OCI-M1 (cell line): ENCODE results near the gene GRIN1.

Experiments
- DNase-seq: peaks from one replicate; lab custom pipeline; 2025; lab: John Stamatoyannopoulos, UW

GRIN1 gene

DNA sequence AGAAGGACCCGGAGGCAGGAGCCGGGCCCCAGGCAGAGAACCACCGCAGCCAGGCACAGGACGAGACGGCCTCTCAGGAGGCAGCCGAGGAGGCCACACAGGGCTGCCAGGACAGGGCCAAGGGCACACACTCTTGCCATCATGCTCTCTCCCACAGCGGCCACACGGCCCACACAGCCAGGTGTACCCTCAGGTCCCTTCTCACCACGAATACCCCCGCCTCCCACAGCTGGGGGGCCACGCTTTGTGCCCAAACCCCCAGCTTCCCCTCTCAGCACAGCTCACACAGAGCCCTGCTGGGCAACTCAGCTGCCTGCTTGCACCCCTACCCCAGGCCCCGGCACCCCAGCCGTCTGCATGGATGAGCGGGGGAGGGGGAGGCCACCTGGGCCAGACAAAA is 54.8 kb downstream of the GRIN1 start:
- no peak for DNase-seq

DNA sequence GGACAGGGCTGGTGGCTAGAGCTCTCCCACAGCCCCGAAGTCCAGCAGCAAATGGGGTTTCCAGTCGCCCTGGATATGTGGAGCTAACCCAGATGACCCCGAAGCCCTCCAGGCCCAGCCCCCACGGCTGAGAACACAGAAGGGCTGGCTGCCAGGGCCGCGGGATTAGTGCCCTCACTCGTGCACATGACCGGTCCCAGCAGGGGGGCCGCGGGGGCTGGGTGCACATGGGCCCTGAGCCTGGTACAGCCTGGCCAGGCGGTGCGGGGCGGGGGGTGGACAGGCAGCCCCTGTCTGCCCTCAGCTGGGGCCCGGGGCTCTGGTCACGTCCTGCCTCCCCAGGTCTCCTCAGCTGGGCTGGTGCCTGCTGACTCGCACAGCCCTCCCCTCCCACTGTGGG is 55.4 kb downstream of the GRIN1 start:
- DNase-seq, result no peak

DNA sequence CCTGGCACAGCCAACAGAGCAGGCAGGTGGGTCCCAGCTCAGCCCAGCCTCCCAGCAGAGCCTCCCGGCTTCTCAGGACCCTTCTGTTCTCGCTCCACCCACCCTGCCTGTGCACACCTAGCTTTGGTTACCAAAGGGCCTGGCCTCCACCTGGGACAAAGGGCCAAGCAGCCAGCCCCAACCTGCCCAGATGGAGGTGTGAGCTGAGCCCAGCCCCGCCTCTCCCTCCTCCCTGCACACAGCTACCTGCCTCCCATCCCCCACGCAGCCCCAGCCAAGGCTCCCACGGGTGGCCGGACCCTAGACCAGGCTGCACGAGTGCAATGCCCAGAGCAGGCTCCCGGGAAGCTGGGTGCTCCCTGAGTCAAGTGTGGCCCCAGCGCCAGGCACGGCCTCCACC is 56.0 kb downstream of the GRIN1 start:
- no peak for DNase-seq

DNA sequence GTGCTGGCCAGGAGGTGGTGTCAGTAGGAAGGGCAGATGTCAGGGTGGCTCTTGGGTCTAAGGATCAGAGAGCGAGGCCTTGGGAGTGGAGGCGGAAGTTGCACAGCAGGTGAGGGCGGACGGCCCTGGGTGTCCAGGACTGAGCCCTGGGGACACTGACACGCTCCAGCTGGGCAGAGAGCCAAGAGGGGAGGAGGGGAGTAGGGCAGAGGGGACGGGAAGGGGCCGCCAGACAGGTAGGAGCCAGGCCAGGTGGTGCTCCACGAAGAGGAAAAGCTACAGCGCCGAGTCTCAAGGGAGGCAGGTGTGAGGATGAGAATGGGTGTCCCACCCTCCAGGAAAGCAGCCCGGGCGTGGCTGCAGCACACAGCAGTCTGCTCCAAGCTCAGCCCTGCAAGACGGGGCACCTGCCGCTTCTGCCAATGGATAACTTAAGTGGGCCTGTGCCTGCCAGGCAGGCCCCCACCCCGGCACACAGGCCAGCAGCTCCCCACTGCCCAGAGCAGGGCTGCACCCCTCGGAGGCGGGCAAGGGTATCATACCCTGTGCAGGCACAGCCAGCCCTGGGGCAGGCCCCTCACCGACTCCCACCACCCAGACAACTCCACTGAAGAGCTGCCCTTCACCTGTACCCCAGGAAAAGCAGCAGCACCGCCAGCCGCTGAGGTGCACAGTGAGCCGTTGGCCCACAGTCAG is 56.7 kb downstream of the GRIN1 start:
- DNase-seq, result no peak

DNA sequence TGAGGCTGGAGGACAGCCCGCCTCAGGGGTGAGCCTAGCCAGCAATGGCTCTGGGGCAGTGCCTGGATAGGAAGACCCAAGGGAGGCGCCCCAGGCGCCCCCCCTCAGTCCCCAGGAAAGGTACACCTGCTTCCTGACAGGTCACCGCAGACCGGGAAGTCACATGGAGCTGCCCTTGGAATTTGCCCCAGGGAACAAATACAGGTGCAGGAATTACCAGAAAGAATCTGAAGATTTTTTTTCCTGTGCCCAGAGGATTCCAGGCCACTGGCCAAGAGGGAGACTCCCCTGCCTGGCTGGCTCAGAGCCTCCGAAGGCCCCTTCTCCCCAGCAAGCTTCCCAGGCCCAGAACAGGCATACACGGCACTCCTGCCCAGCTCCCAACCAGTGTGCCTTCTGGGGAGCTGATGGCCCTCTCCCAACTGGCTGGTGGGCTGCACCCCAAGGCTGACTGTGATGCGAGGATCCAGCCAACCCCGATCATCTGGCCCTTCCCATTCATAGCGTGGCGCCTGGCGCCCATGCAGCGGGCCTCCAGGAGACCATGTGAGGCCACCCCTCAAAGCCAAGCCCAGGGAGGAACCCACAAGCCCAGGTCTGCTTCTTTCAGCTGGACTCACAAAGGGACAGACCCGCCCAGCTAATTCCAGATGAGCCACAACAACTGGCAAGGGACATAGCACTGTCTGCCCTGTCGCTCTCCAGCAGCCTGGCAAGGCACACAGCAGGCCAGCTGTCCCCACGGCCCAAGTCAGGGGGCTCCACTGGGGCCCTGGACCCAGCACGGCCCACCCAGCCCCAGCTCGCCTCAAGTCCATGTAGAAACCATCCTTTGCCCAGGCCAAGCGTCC is 59.3 kb downstream of the GRIN1 start:
- no peak for DNase-seq

DNA sequence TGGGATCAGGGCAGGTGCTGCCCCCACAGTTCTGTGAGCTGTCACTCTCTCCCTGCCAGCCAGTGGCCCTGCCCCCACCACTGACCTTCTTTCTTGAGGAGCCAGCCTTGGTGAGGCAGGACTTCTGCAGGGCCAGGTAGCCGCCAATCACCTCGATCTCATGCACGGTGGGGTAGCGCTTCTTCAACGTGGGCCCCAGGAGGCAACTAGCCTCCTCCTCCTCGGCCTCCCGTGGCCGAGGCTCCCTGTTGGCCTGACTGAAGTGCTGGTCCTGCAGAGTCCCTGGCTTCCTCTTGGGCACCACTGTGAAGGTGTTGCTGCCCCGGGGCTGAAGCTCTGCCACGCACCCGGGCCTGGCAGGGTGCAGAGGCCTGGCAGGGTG is 59.9 kb downstream of the GRIN1 start:
- no peak for DNase-seq

DNA sequence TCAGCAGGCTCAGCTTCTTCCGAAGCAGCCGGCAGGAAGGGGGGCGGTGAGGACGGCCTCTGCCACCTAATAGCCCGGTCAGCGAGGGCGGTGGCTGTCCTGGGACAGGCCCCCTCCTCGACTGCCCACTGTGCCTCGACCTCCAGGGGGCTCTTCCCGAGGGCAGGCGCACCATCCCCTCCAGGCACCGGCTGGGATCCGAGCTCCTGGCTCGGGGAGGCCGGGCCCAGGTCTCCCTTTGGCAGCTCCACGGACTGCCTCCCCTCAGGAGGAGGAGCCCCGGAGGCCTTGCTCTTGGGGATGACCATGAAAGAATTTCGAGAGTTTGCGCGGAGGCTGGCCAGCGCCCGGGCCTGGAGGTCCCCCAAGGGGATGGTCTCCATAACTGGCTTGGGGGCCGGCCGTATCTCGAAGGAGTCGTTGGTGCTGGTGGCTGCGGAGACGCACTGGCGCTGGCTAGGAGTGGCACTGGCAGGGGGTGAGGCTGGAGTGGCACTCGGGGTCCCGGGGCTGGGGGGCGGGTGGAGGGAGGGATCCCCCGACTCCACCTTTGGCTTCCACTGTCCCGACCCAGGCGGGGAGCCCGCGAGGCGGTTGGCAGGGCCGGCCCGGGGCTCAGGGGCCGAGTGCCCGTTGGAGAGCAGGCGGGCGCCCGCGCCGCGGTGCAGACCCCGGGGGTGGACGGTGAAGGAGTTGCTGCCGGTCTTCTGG is 60.6 kb downstream of the GRIN1 start:
- no peak for DNase-seq

DNA sequence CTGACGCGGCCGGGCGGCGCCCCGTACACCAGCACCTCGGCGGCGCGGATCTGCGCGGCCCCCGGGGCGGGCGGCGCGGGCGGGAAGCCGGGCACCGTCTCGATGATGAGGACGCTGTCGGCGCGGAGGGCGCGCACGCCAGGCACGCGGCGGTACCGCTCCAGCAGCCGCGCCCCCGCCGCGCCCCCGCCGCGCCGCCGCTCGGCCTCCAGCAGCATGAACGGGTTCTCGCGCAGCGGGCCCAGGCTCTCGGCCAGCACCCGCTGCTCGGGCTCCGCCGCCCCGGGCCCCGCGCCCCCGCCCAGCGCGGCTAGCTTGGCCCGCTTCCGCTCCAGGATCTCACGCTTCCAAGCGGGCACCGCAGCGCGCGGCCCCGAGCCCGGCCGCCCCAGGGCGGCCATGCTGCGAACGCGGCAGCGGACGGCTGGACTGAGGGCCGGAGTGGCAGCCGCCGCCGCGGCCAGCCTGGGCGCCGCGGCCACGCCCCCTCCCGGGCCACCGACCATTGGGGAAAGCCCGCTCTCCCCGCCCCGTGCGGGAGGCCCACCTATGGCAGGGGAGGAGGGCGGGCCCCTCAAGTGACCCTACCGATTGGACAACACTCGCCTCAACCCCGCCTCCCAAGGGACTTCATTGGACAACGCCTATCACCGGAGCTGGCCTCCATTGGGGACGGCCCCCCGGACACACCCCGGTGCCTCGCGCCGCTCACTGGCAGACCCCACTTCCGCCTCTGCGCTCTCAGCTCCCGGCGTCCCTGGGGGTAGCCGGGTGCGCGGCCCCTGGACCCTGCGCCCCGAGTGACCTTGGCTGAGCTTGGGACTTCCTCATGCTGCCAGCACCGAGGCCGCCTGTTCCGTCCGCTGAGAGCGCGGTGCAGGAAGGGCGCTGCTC is 61.6 kb downstream of the GRIN1 start, which contains the start of gene TPRN:
Gene TPRN, minus strand, starts transcription at position 431 of the 894 bp plus-strand sequence. Its CDS starts 30 bp downstream, at position 401.
- peak; percentile 99 for DNase-seq

DNA sequence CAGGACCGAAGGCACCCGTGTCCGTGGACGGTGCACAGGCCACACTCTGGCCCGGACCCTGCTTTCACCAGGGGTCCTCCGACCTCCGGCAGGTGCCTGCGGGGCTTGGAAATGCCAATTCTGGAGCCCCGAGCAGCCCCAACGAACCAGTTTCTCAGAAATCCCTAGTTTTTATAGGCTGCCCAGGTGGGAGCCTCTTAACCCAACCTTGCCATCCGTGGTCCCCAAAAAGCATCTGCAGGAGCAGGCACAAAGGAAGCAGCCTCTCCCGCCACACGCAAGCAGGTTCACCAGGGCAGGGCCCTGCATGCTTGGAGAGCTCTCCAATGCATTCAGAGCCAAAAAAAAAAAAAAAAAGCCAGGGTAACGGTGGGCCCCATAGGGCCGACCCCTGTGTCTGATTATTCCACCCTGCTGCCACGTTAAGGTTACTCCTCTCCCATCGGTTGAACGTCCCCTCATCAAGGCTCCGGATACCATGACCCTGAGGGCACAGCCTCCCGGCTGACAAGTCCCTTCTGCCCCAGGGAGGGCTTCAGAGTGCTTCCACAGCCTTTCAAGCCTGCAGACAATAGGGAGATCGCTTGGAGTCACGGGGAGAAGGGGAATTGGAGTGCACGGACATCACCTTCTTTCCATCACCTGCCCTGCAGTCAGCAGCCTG is 62.4 kb downstream of the GRIN1 start:
- DNase-seq, result no peak

DNA sequence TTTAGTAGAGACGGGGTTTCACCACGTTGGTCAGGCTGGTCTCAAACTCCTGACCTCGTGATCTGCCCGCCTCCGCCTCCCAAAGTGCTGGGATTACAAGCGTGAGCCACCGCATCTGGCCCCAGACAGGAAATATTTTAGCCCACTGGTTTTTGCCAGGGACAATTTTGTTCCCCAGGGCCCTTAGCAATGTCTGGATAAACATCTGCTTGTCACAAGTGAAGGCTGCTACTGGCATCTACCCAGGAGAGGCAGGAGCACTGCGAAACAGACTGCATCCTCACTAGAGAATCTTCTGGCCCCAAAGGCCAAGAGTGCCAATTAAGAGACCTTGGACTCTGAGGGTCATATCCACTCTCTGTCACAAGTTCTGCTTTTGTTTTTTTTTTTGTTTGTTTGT is 64.0 kb downstream of the GRIN1 start:
- no peak for DNase-seq

DNA sequence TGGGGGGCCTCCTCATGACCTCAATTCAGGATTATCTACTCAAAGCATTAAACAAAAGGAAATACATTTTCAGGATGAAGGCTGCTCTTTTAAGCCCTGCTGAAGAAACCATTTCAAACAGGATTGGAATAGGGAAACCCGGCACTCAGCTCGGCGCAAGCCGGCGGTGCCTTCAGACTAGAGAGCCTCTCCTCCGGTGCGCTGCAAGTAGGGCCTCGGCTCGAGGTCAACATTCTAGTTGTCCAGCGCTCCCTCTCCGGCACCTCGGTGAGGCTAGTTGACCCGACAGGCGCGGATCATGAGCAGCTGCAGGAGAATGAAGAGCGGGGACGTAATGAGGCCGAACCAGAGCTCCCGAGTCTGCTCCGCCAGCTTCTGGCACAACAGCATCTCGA is 65.8 kb downstream of the GRIN1 start:
- no peak for DNase-seq

DNA sequence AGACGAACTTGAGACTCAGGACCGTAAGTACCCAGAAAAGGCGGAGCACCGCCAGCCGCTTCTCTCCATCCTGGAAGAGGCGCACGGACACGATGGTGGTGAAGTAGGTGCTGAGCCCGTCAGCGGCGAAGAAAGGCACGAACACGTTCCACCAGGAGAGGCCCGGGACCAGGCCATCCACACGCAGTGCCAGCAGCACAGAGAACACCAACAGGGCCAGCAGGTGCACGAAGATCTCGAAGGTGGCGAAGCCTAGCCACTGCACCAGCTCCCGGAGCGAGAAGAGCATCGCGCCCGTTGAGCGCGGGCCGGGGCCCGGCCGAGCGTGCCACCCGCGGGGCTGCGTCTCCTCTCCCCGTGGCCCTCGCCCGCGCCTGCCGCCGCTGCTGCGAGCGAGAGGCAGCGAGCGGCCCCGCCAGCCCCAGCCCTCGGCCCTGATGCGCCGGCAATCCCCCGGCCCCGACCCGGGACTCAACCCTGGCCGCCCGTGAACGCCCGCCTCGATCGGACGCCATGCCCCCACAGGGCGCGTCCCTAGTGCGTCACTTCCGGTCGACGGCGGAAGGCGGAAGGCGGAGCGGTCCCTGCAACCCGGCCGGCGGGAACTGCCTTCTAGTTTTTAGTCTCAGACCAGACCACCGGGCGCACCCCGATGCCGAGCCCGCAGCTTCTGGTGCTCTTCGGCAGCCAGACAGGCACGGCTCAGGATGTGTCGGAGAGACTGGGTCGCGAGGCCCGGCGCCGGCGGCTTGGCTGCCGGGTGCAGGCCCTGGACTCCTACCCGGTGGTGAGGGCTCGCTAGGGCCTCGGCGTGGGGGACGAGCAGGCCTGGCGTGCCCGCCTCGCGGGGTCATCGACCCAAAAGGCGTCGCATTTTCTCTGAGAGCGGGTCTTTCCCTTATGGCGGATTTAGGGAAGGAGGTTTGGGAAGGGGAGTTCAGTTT is 66.4 kb downstream of the GRIN1 start, which contains the start of the genes NDOR1 and TMEM203:
Gene NDOR1, plus strand, starts transcription at position 575 of the 944 bp plus-strand sequence. Its CDS starts 78 bp downstream, at position 653.
Gene TMEM203, minus strand, starts transcription at position 523 of the 944 bp plus-strand sequence. Its CDS starts 234 bp downstream, at position 289.
- DNase-seq, result peak; percentile 92

DNA sequence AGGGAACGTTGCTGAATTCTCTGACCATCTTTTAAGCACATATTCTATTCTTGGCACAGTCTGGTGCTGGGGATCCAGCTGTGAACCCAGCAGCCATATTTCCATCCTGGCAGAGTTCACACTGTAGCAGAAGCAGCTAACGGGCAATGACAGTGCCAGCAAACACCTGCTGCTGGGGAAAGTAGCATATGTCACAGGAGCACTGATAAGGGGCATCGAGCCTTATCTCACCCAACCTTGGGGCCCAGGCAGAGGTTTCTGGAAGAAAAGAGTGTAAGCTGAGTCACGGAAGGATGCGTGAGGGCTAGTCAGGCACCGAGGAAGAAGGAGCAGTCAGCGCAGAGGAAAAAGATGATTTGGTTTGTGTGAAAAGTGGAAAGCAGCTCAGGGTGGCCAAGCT is 67.6 kb downstream of the GRIN1 start:
- no peak for DNase-seq

DNA sequence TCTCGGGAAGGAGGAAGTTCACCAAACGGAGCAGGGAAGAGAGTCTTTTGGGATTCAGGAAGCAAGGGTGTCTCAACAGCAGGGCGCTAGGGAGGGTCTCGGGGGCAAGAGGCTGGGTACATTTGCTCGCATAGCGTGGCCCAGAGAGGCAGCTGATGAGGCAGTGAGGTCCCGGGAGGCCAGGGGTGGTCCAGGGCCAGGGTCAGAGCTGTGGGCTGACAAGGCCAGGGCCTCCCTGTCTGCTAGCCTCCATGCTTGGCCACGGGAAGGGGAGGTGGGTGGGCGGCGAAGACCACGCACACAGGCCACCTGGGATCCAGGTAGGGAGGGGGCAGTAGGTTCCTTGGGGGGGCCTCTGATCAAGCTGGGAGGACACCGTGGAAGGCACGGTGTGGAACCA is 72.6 kb downstream of the GRIN1 start:
- DNase-seq, result no peak

DNA sequence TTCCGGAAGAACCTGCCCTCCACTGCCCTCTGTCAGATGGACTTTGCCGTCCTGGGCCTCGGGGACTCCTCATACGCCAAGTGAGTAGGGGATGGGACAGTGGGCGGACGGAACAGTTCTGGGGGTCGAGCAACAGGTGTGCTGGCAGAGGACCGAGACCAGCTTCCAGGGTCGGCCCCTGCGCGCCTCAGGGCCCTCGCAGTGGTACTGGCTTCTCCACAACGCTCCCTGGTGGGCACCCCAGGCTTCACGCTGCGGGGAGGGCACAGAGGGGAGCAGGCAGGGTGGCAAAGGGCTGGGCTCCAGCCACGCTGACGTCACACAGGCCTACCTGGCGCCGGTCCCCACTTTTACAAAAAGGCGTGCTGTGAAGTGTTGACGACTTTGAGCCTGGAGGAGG is 73.6 kb downstream of the GRIN1 start:
- no peak for DNase-seq

DNA sequence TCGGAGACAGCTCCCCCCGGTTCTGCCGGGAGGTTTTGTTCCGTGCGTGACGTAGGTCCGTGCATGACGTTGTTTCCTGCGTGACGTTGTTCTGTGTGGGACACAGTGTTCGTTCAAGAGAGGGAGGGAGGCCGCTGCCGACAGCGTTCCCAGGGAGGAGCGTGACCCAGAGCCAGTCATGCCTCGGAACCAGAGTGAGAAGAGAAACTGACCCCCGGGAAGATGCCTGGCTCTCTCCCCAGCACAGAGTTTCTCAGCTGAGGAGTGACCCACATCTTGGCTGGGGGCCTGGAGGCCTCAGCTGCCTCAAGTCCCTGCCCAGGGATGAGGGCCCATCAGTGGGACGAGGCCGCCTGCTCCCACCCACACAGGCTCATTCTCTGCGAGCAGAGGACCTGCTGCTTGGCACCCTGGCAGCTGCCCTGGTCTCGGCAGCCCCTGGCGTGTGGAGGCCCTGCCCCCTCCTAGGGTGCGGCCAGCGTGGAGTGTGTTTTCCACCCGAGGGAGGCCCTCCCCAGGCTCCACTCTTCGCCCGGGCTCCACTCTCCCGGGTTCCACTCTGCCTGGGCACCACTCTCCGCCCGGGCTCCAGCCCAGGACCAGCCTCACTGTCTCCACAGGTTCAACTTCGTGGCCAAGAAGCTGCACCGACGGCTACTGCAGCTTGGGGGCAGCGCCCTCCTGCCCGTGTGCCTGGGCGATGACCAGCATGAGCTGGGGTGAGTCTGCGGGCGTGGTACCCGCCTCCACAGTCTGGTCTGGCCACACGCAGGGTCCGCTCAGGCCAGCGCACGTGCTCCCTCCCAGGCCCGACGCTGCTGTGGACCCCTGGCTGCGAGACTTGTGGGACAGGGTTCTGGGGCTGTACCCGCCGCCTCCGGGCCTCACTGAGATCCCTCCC is 74.5 kb downstream of the GRIN1 start:
- no peak for DNase-seq

DNA sequence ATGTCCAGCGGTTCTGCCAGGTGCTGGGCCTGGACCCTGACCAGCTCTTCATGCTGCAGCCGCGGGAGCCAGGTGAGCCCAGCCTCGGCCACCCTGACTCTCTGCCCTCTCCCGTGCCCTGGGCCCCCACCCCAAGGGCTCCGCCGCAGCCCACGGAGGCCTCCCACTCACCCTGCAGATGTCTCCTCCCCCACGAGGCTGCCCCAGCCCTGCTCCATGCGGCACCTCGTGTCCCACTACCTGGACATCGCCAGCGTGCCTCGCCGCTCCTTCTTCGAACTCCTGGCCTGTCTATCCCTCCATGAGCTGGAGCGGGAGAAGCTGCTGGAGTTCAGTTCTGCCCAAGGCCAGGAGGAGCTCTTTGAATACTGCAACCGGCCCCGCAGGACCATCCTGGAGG is 75.7 kb downstream of the GRIN1 start:
- no peak for DNase-seq

DNA sequence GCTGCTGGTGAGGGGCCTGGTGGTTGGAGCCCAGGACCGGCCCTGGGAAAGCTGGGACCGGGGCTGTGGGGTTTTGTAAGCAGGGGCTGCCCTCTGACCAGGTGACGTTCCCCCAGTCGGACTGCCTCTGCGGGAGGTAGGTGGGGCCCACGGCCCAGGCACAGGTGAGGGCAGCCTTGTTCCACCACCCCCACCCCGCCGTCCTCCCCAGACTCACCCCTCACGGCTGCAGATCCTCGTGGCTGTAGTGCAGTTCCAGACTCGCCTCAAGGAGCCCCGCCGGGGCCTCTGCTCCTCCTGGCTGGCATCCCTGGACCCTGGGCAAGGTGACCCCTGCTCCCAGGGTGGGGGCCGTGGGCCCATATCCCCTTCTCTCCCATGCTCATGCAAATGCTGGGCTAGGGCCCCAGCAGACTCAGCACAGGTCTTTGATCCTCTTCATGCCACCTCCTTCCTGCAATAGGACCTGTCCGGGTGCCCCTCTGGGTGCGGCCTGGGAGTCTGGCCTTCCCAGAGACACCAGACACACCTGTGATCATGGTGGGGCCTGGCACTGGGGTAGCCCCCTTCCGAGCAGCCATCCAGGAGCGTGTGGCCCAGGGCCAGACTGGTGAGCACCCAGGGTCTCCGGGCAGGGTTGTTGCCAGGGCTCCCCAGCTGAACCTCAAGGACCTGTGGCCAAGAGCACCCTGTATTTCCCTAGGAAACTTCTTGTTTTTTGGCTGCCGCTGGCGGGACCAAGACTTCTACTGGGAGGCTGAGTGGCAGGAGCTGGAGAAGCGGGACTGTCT is 76.4 kb downstream of the GRIN1 start:
- no peak for DNase-seq
